ENCODE data around the gene PRKG1. TPM values are rescaled to one million over a fixed set of nuclear protein-coding genes. Genes with fewer than 3 reads are reported as not detected.

Gene PRKG1
- total RNA-seq, 4 donors from 2014 or later = 24.0 to 89.1 (median 45.7) TPM

GRCh38 chr10:52074505-52075026 is 1000.3 kb downstream of the PRKG1 start:
- Histone ChIP-seq H3K9me3 (no peaks in the 10 kb centered on the region), H3K4me3 (no peak overlapping the region), H3K27ac (no peak overlapping the region), H3K27me3 (no peaks in the 10 kb centered on the region), H3K4me1 (no peaks in the 10 kb centered on the region), H3K36me3 (no peaks in the 10 kb centered on the region)
- no peak for DNase-seq
- no peak for TF ChIP-seq CTCF (IDR thresholded peaks at IDR 0.05)
- TF ChIP-seq POLR2A (IDR thresholded peaks at IDR 0.05) = no peak

- Histone ChIP-seq H3K36me3 (no peaks in the 10 kb centered on the region), H3K27ac (no peak overlapping the region), H3K4me1 (no peaks in the 10 kb centered on the region), H3K27me3 (no peaks in the 10 kb centered on the region), H3K4me3 (no peak overlapping the region), H3K9me3 (no peaks in the 10 kb centered on the region)
- no peak for TF ChIP-seq POLR2A (IDR thresholded peaks at IDR 0.05)
- no peak for TF ChIP-seq CTCF (IDR thresholded peaks at IDR 0.05)
- no peak for DNase-seq
Observed at GRCh38 chr10:52077814-52078213, 1003.5 kb downstream of the PRKG1 start.

GRCh38 chr10:52078397-52078937 is 1004.2 kb downstream of the PRKG1 start:
- Histone ChIP-seq H3K4me1 (no peaks in the 10 kb centered on the region), H3K36me3 (no peaks in the 10 kb centered on the region), H3K9me3 (no peaks in the 10 kb centered on the region), H3K27me3 (no peaks in the 10 kb centered on the region), H3K27ac (no peak overlapping the region), H3K4me3 (no peak overlapping the region)
- no peak for DNase-seq
- TF ChIP-seq CTCF (IDR thresholded peaks at IDR 0.05) = no peak
- no peak for TF ChIP-seq POLR2A (IDR thresholded peaks at IDR 0.05)

GRCh38 chr10:52082307-52082706 is 1008.0 kb downstream of the PRKG1 start:
- Histone ChIP-seq H3K27ac (no peak overlapping the region), H3K9me3 (no peaks in the 10 kb centered on the region), H3K27me3 (no peaks in the 10 kb centered on the region), H3K36me3 (no peaks in the 10 kb centered on the region), H3K4me3 (no peak overlapping the region), H3K4me1 (no peaks in the 10 kb centered on the region)
- TF ChIP-seq POLR2A (IDR thresholded peaks at IDR 0.05) (no peak), CTCF (IDR thresholded peaks at IDR 0.05) (no peak)
- DNase-seq = no peak

GRCh38 chr10:52083422-52083821 is 1009.1 kb downstream of the PRKG1 start:
- no peaks in the 10 kb centered on the region for H3K27me3 ChIP-seq
- no peak for DNase-seq
- TF ChIP-seq POLR2A (IDR thresholded peaks at IDR 0.05) = no peak
- no peak for TF ChIP-seq CTCF (IDR thresholded peaks at IDR 0.05)
- no peaks in the 10 kb centered on the region for H3K36me3 ChIP-seq
- H3K27ac ChIP-seq = no peak overlapping the region
- H3K4me3 ChIP-seq = no peak overlapping the region
- H3K4me1 ChIP-seq = no peaks in the 10 kb centered on the region
- H3K9me3 ChIP-seq = no peaks in the 10 kb centered on the region

- Histone ChIP-seq H3K27me3 (no peaks in the 10 kb centered on the region), H3K36me3 (no peaks in the 10 kb centered on the region), H3K9me3 (no peaks in the 10 kb centered on the region), H3K27ac (no peak overlapping the region), H3K4me1 (no peaks in the 10 kb centered on the region), H3K4me3 (no peak overlapping the region)
- no peak for TF ChIP-seq CTCF (IDR thresholded peaks at IDR 0.05)
- no peak for TF ChIP-seq POLR2A (IDR thresholded peaks at IDR 0.05)
- DNase-seq = no peak
Observed at GRCh38 chr10:52092390-52092789, 1018.1 kb downstream of the PRKG1 start.

Measured in Peyer's patch (tissue), 4 donors.